SU-DHL-6 (cell line): Measurements from ENCODE around the gene ICE1.

Experiments used
- H2AFZ ChIP-seq: fragments of 200-600 bp; sonication (generic); 2 replicates; pipeline ENCODE4 v1.6.1; 2014; ENCODE audit warnings: low read depth, mild to moderate bottlenecking, moderate library complexity, mixed read lengths, antibody characterized with exemption, low read length; ENCODE audit not compliant: severe bottlenecking
- H3F3A ChIP-seq: fragments of 200-600 bp; shearing (Covaris generic); 2 replicates; pipeline ENCODE4 v1.6.0; 2016; ENCODE audit warnings: antibody characterized with exemption, mild to moderate bottlenecking; ENCODE audit not compliant: insufficient read depth
- H3K27ac ChIP-seq: fragments of 200-600 bp; sonication (generic); 2 replicates; pipeline ENCODE4 v1.5.1; 2016; ENCODE audit warnings: low read depth, mild to moderate bottlenecking, low read length, moderate library complexity, mixed read lengths
- H3K27me3 ChIP-seq: fragments of 200-600 bp; sonication (generic), shearing (Covaris generic); 2 replicates; pipeline ENCODE4 v1.6.0; 2014; ENCODE audit warnings: mild to moderate bottlenecking, low read length
- H3K36me3 ChIP-seq: fragments of 200-600 bp; sonication (generic); 2 replicates; pipeline ENCODE4 v1.6.1; 2014; ENCODE audit warnings: mild to moderate bottlenecking, low read length, mixed read lengths
- H3K4me2 ChIP-seq: fragments of 300-600, 200-600 bp; shearing (Covaris generic), sonication (generic); 2 replicates; pipeline ENCODE4 v1.6.0; 2014; ENCODE audit warnings: low read length, low read depth, mild to moderate bottlenecking; ENCODE audit not compliant: poor library complexity, severe bottlenecking
- H3K4me3 ChIP-seq: fragments of 200-600 bp; sonication (generic); 2 replicates; pipeline ENCODE4 v1.5.1; 2014; ENCODE audit warnings: antibody characterized with exemption, low read length, mild to moderate bottlenecking, mixed read lengths; ENCODE audit not compliant: insufficient read depth, poor library complexity, severe bottlenecking
- H3K79me2 ChIP-seq: fragments of 200-600 bp; sonication (generic); 2 replicates; pipeline ENCODE4 v1.6.1; 2014; ENCODE audit warnings: mild to moderate bottlenecking, low read length, moderate library complexity; ENCODE audit not compliant: insufficient read depth
- H3K9ac ChIP-seq: fragments of 200-600 bp; sonication (generic); 2 replicates; pipeline ENCODE4 v1.7.0; 2014; ENCODE audit warnings: mild to moderate bottlenecking, low read length
- H3K9me2 ChIP-seq: fragments of 200-600 bp; sonication (generic); replicated peaks from 2 replicates; pipeline ENCODE4 v1.6.1; 2014; ENCODE audit warnings: low read length; ENCODE audit not compliant: insufficient read depth
- H3K9me3 ChIP-seq: fragments of 200-600 bp; sonication (generic); 2 replicates; pipeline ENCODE4 v1.6.1; 2014; ENCODE audit warnings: low read length, mixed read lengths; ENCODE audit not compliant: insufficient read depth
- H4K20me1 ChIP-seq: fragments of 200-600 bp; sonication (generic); 2 replicates; pipeline ENCODE4 v1.6.1; 2014; ENCODE audit warnings: low read depth, mild to moderate bottlenecking, antibody characterized with exemption, low read length, moderate library complexity, mixed read lengths
- CTCF ChIP-seq: fragments of 200-600 bp; sonication (generic); IDR thresholded peaks from one replicate; pipeline ENCODE4 v1.5.1; 2017; ENCODE audit warnings: antibody characterized with exemption, mild to moderate bottlenecking, low read length, moderate library complexity; ENCODE audit not compliant: insufficient read depth, poor library complexity, severe bottlenecking
- EZH2phosphoT487 ChIP-seq: fragments of 200-600 bp; sonication (generic), shearing (Covaris generic); conservative IDR thresholded peaks from 2 replicates; pipeline ENCODE4 v1.6.1; 2018; ENCODE audit warnings: mild to moderate bottlenecking, antibody characterized with exemption, low read length, moderate library complexity, mixed read lengths

ICE1 gene

GRCh38 chr5:5380298-5380697 is 42.2 kb upstream of the ICE1 start:
- TF ChIP-seq EZH2phosphoT487 (no peak), CTCF (no peak)
- no peak overlapping the region for H3K4me2 ChIP-seq

GRCh38 chr5:5381310-5381913 is 41.1 kb upstream of the ICE1 start:
- TF ChIP-seq CTCF, result no peak
- no peak for TF ChIP-seq EZH2phosphoT487
- Histone ChIP-seq H3K4me3 (no peak overlapping the region), H3K27ac (no peak overlapping the region), H3K9me3 (no peaks in the 10 kb centered on the region), H3K9ac (no peak overlapping the region), H3K4me2 (no peak overlapping the region), H3K36me3 (no peaks in the 10 kb centered on the region), H3K9me2 (no peaks in the 10 kb centered on the region), H3K79me2 (no peaks in the 10 kb centered on the region), H2AFZ (no peak overlapping the region), H3F3A (no peaks in the 10 kb centered on the region), H4K20me1 (no peaks in the 10 kb centered on the region), H3K27me3 (no peaks in the 10 kb centered on the region)

More at GRCh38 chr5:5380298-5380697, 42.2 kb upstream of the ICE1 start:
- Histone ChIP-seq H3K9me2 (no peaks in the 10 kb centered on the region), H3K4me3 (no peak overlapping the region), H2AFZ (no peak overlapping the region), H3K79me2 (no peaks in the 10 kb centered on the region), H3F3A (no peaks in the 10 kb centered on the region), H4K20me1 (no peaks in the 10 kb centered on the region), H3K9me3 (no peaks in the 10 kb centered on the region), H3K9ac (no peak overlapping the region), H3K27me3 (no peaks in the 10 kb centered on the region), H3K36me3 (no peaks in the 10 kb centered on the region), H3K27ac (no peak overlapping the region)

- Histone ChIP-seq H3K9me2 (no peaks in the 10 kb centered on the region), H3K27ac (no peak overlapping the region), H3K4me3 (no peak overlapping the region), H3K9me3 (no peaks in the 10 kb centered on the region), H3K9ac (no peak overlapping the region), H3F3A (no peaks in the 10 kb centered on the region), H3K27me3 (no peaks in the 10 kb centered on the region), H3K36me3 (no peaks in the 10 kb centered on the region), H2AFZ (no peak overlapping the region), H3K79me2 (no peaks in the 10 kb centered on the region), H3K4me2 (no peak overlapping the region), H4K20me1 (no peaks in the 10 kb centered on the region)
- no peak for TF ChIP-seq CTCF
- TF ChIP-seq EZH2phosphoT487, result no peak
These were observed 39.0 kb upstream of the ICE1 start for GRCh38 chr5:5383461-5383860.
